Keratinocyte (primary cell): ENCODE data around the gene PSTPIP2. TPM values are rescaled to one million over a fixed set of nuclear protein-coding genes. Genes with fewer than 3 reads are reported as not detected.

Experiments used
- DNase-seq: peaks from one replicate; pipeline ENCODE4 v3.0.0-alpha.2; 2011; ENCODE audit warnings: low read depth, missing footprints, low spot score
- FAIRE-seq: peaks from 2 replicates; lab custom pipeline; 2011; peaks lifted over from hg19 to GRCh38; lab: Jason Lieb, UNC
- H2AFZ ChIP-seq: 2 replicates; pipeline ENCODE4 v1.6.0; 2012; ENCODE audit warnings: low read length, control low read depth, inconsistent platforms; ENCODE audit not compliant: control insufficient read depth
- H3K27ac ChIP-seq: 2 replicates; pipeline ENCODE4 v1.5.1; 2011; ENCODE audit warnings: low read length; ENCODE audit not compliant: control insufficient read depth, insufficient read depth
- H3K27me3 ChIP-seq: 3 replicates; pipeline ENCODE4 v1.6.0; 2011; ENCODE audit warnings: low read length; ENCODE audit not compliant: control insufficient read depth, insufficient read depth; ENCODE audit errors: extremely low read depth
- H3K36me3 ChIP-seq, 2 experiments: 2 replicates in 1 of 2; 3 replicates in 1 of 2; pipeline ENCODE4 v1.5.1; 2011; ENCODE audit warnings: low read length in 2 of 2, mild to moderate bottlenecking in 1 of 2; ENCODE audit not compliant: control insufficient read depth in 2 of 2, insufficient read depth in 2 of 2; ENCODE audit errors: extremely low read depth in 1 of 2
- H3K4me1 ChIP-seq: 3 replicates; pipeline ENCODE4 v1.5.1; 2011; ENCODE audit warnings: low read length; ENCODE audit not compliant: control insufficient read depth, insufficient read depth; ENCODE audit errors: extremely low read depth
- H3K4me2 ChIP-seq: 3 replicates; pipeline ENCODE4 v1.6.0; 2011; ENCODE audit warnings: low read depth, low read length; ENCODE audit not compliant: control insufficient read depth, insufficient read depth; ENCODE audit errors: extremely low read depth
- H3K4me3 ChIP-seq, 3 experiments: fragments of 200-600 bp in 1 of 3; sonication (generic) in 1 of 3; 2 replicates in 2 of 3; 3 replicates in 1 of 3; pipeline ENCODE4 v1.5.1; 2011 to 2016; ENCODE audit warnings: low read length in 3 of 3, mild to moderate bottlenecking in 3 of 3, control low read depth in 2 of 3, inconsistent platforms in 1 of 3, low read depth in 1 of 3, mixed read lengths in 1 of 3, mixed run types in 1 of 3, moderate library complexity in 1 of 3; ENCODE audit not compliant: control insufficient read depth in 2 of 3, insufficient read depth in 2 of 3; ENCODE audit errors: extremely low read depth in 1 of 3
- H3K79me2 ChIP-seq: 2 replicates; pipeline ENCODE4 v1.6.0; 2012; ENCODE audit warnings: low read length; ENCODE audit not compliant: control insufficient read depth, insufficient read depth
- H3K9ac ChIP-seq: 3 replicates; pipeline ENCODE4 v1.6.0; 2011; ENCODE audit warnings: low read length; ENCODE audit not compliant: control insufficient read depth, insufficient read depth; ENCODE audit errors: extremely low read depth
- H3K9me1 ChIP-seq: 3 replicates; pipeline ENCODE4 v1.6.0; 2011; ENCODE audit warnings: low read length; ENCODE audit not compliant: control insufficient read depth, insufficient read depth; ENCODE audit errors: extremely low read depth
- H3K9me3 ChIP-seq: 2 replicates; pipeline ENCODE4 v1.5.1; 2012; ENCODE audit warnings: low read depth, low read length; ENCODE audit not compliant: control insufficient read depth
- H4K20me1 ChIP-seq: 3 replicates; pipeline ENCODE4 v1.6.0; 2011; ENCODE audit warnings: low read length; ENCODE audit not compliant: control insufficient read depth, insufficient read depth; ENCODE audit errors: extremely low read depth
- CTCF ChIP-seq, 3 experiments: IDR thresholded peaks in 1 of 3; conservative IDR thresholded peaks in 1 of 3; optimal IDR thresholded peaks in 1 of 3; 2 replicates in 2 of 3; 3 replicates in 1 of 3; pipeline versions ENCODE3 to v1.5.1; 2011; ENCODE audit warnings: low read length in 3 of 3, mild to moderate bottlenecking in 3 of 3, moderate library complexity in 2 of 3, control low read depth in 1 of 3, inconsistent platforms in 1 of 3; ENCODE audit not compliant: insufficient read depth in 2 of 3; ENCODE audit errors: extremely low read depth in 1 of 3
- EZH2 ChIP-seq: IDR thresholded peaks from one replicate; pipeline ENCODE4 v1.6.1; 2012; ENCODE audit warnings: inconsistent platforms, mild to moderate bottlenecking, low read length, moderate library complexity
- dilution Hi-C: fragments of 300-500 bp; cut with MboI; formaldehyde crosslinking; loops from one replicate; pipeline ENCODE4 v1.7.0; 2020; ENCODE audit warnings: low sequenced_read_pairs; ENCODE audit not compliant: extremely low pct_ligation_motif_present
- polyA plus RNA-seq, 5 experiments: library from polyadenylated mRNA; depleted of rRNA in 3 of 5; stranded (reverse) in 3 of 5; stranded (forward) in 1 of 5; unstranded in 1 of 5; fragments of >200 nt; gene quantifications; 1 replicate in 1 of 5; 2 replicates in 3 of 5; 3 replicates in 1 of 5; pipeline versions ENCODE4 v1.2.1 to v1.2.3, GENCODE V29; 2011 to 2012; ENCODE audit warnings: missing spikeins in 2 of 5, low read depth in 1 of 5, low replicate concordance in 1 of 5

The PSTPIP2 gene
- polyA plus RNA-seq, 1 donor (not counting 4 experiments of a cell fraction or from before 2014, with no cell fraction given) = 27.3 TPM

- no peaks in the 10 kb centered on the region for H3K4me1 ChIP-seq
- dilution Hi-C loops = no loop called here
- DNase-seq (no peak), FAIRE-seq (no peak)
- no peak overlapping the region for H3K4me3 ChIP-seq
- no peaks in the 10 kb centered on the region for H3K27me3 ChIP-seq
- H3K9me3 ChIP-seq = no peaks in the 10 kb centered on the region
- no peak overlapping the region for H3K27ac ChIP-seq
- no peak overlapping the region for H3K4me2 ChIP-seq
- no peak overlapping the region for H3K9ac ChIP-seq
- no peaks in the 10 kb centered on the region for H3K79me2 ChIP-seq
- H4K20me1 ChIP-seq = no peaks in the 10 kb centered on the region
- peaks cover 3 to 17% of the 10 kb centered on the region in 2 experiments for H3K36me3 ChIP-seq
- TF ChIP-seq EZH2 (no peak), CTCF (optimal IDR thresholded peaks at IDR 0.05 in 1 of 3, IDR thresholded peaks at IDR 0.05 in 1 of 3, conservative IDR thresholded peaks at IDR 0.05 in 1 of 3; ENCODE audit: extremely low read depth in 1 of 3, insufficient read depth in 2 of 3, low read length in 3 of 3) (no peak)
- H3K9me1 ChIP-seq = no peaks in the 10 kb centered on the region
- no peak overlapping the region for H2AFZ ChIP-seq
Observed at GRCh38 chr18:46008531-46008930, 63.5 kb downstream of the PSTPIP2 start.

GRCh38 chr18:46007165-46007564, 64.9 kb downstream of the PSTPIP2 start:
- H4K20me1 ChIP-seq = no peaks in the 10 kb centered on the region
- no peaks in the 10 kb centered on the region for H3K9me1 ChIP-seq
- no peak for FAIRE-seq
- no peak overlapping the region for H2AFZ ChIP-seq
- H3K79me2 ChIP-seq = no peaks in the 10 kb centered on the region
- TF ChIP-seq CTCF (optimal IDR thresholded peaks at IDR 0.05 in 1 of 3, IDR thresholded peaks at IDR 0.05 in 1 of 3, conservative IDR thresholded peaks at IDR 0.05 in 1 of 3; ENCODE audit: extremely low read depth in 1 of 3, insufficient read depth in 2 of 3, low read length in 3 of 3) (no peak), EZH2 (no peak)
- DNase-seq = no peak
- dilution Hi-C loops = no loop called here
- no peak overlapping the region for H3K4me3 ChIP-seq
- peaks cover 3 to 17% of the 10 kb centered on the region in 2 experiments for H3K36me3 ChIP-seq
- H3K27ac ChIP-seq = no peak overlapping the region
- no peak overlapping the region for H3K4me2 ChIP-seq
- H3K4me1 ChIP-seq = no peaks in the 10 kb centered on the region
- H3K9me3 ChIP-seq = no peaks in the 10 kb centered on the region
- no peak overlapping the region for H3K9ac ChIP-seq
- no peaks in the 10 kb centered on the region for H3K27me3 ChIP-seq
